Measurements from ENCODE around the gene IL36G.
A peak's percentile ranks its signal among the peaks of the same experiment; 100 is the strongest.
"Not testable (repeated sequence)": the region's sequence is repeated elsewhere in the genome, so short reads cannot be mapped to it uniquely, and the experiment has no call there.

IL36G gene

DNA sequence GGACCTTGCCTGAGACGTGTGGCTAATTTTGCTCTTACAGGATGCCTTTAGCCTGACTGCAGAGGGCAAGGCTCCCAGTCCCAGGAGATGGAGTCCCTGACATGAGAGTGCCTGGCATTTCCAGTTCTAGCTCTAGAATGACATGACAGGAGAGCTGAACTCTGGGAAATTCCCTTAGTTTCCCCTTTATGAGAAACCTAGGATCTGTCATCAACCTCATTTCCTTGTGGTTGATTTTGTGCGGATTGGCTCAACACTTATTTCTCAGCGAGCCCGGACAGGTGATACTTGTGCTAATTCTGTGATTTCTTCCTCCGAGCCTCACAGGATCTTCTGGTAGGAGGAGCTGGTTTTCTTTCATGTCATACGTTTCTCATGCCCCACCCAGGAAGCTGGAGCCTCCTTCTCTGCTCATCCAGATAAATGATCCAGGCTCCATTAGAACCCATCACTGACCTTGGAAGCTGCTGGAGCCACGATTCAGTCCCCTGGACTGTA, at the start of gene IL36G:
IL36G (plus strand) TSS at position 448 of the 498 bp plus-strand sequence. CDS start 633 bp downstream, outside the sequence.
- peak within 1 kb of the TSS in 1 of 7 experiments; percentile 4 for H3K4me3 ChIP-seq
- H3K27ac ChIP-seq, result peak within 1 kb of the TSS in 3 of 21 experiments; percentile 13 to 65 (median 54)

- Histone ChIP-seq H3K27ac (no peak overlapping the region), H3K4me3 (no peak overlapping the region)
These were observed 44.5 kb upstream of the IL36G start for GRCh38 chr2:112933261-112933660.

DNA sequence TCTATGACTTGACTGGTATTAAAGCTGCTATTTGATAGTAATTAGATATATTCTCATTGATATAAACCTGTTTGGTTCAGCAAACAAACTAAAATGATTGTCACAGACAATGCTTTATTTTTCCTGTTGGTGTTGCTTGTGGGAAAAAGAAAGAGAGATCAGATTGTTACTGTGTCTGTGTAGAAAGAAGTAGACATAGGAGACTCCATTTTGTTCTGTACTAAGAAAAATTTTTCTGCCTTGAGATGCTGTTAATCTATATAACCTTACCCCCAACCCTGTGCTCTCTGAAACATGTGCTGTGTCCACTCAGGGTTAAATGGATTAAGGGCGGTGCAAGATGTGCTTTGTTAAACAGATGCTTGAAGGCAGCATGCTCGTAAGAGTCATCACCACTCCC, 43.7 kb upstream of the IL36G start:
- H3K4me3 ChIP-seq, H3K27ac ChIP-seq: not testable (repeated sequence)

- peak overlapping the region in 1 of 21 experiments; percentile 24 for H3K27ac ChIP-seq
- no peak overlapping the region for H3K4me3 ChIP-seq
These were observed 40.9 kb upstream of the IL36G start for GRCh38 chr2:112936927-112937232.

GRCh38 chr2:112938904-112939303, 38.9 kb upstream of the IL36G start:
- H3K27ac ChIP-seq, result no peak overlapping the region
- H3K4me3 ChIP-seq, result no peak overlapping the region

- no peak overlapping the region for H3K4me3 ChIP-seq
- H3K27ac ChIP-seq, result no peak overlapping the region
These were observed 38.4 kb upstream of the IL36G start for GRCh38 chr2:112939425-112939824.

GRCh38 chr2:112940859-112941625, 36.8 kb upstream of the IL36G start:
- Histone ChIP-seq H3K27ac (no peak overlapping the region), H3K4me3 (no peak overlapping the region)

DNA sequence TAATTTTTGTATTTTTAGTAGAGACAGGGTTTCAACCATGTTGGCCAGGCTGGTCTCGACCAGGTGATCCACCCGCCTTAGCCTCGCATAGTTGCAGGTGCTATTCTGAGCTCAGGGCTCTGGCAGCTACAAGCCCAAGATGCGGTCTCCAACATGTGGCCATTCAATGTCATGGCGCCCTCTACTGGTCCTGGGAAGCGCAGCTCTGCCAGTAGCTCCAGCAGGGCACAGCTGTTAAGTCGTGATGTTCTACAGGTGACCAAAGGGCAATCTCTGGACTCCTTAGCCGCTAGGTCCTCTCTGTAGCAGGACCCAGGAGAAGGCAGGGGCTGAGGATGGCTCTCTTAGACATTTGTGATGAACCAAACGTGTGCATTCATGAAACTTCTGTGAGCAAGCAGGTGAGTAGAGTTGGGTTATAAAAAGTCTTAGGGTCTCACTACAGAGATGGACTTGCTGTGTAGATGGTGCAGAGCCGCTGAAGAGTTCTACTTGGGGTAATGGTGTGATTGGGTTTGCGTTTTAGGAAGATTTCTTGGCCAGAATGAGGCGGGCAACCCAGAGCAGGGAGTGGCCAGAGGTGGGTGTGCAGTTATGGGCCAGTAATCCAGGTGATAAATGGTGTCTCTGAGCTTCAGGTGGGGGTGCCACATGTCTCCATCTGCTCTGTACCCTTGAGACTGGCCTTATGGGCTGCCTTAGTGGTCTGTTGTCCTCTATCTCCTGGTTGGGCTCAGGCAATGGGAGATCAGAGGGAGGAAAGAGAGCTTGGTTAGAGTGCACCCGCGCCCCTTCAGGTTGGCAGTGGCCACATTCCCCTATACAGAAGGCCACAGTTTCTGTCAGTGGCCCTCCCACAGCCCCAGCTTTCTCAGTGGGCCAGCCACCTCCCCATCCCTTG, 35.8 kb upstream of the IL36G start:
- Histone ChIP-seq H3K27ac (no peak overlapping the region), H3K4me3 (no peak overlapping the region)

GRCh38 chr2:112942654-112943002, 35.2 kb upstream of the IL36G start:
- H3K27ac ChIP-seq, result no peak overlapping the region

GRCh38 chr2:112944971-112945370, 32.8 kb upstream of the IL36G start:
- Histone ChIP-seq H3K27ac (no peak overlapping the region), H3K4me3 (no peak overlapping the region)

More at GRCh38 chr2:112942654-112943002, 35.2 kb upstream of the IL36G start:
- H3K4me3 ChIP-seq, result no peak overlapping the region

DNA sequence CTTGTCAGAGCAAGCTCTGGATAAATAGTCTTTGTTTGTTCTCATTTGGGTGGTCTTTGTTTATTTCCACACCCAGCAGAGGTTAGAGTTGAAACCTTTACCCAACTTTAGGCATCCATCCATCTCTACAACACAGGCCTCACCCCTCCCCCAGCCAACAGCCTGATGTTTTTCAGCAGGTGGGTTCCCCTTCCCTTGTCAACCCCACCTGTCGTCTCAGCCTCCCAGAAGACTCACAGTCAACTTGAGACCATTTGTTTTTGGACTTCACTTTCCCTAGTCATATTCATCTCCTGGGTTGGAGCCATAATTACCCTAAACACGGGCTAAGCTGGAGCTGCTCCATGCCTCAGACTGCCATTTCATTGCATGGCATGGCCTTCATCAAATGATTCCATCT, 31.7 kb upstream of the IL36G start:
- no peak overlapping the region for H3K4me3 ChIP-seq
- no peak overlapping the region for H3K27ac ChIP-seq

DNA sequence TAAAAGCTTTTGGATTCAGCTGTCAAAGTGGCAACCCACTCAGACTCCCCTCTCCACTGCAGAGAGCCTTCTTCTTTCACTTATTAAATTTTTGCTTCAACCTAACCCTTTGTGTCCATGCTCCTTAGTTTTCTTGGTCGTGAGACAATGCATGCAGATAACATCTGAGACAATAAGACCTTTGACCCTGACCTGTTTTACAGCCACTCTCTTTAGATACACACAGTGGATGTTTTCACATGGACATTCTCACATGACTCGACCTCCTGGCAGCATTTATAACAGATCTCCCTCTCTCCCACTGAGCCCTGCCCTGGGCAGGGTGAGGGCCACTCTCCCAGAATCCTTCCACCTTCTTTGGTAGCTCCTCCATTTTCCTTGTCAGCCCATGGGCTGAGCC, 30.4 kb upstream of the IL36G start:
- H3K27ac ChIP-seq, result no peak overlapping the region
- H3K4me3 ChIP-seq, result no peak overlapping the region

- H3K27ac ChIP-seq, result no peak overlapping the region
- no peak overlapping the region for H3K4me3 ChIP-seq
These were observed 28.4 kb upstream of the IL36G start for GRCh38 chr2:112949456-112949855.

GRCh38 chr2:112954364-112954763, 23.4 kb upstream of the IL36G start:
- no peak overlapping the region for H3K27ac ChIP-seq
- H3K4me3 ChIP-seq, result no peak overlapping the region

- H3K27ac ChIP-seq, result no peak overlapping the region
- H3K4me3 ChIP-seq, result no peak overlapping the region
These were observed 20.3 kb upstream of the IL36G start for GRCh38 chr2:112957511-112957910.

GRCh38 chr2:112958428-112959108, 19.2 kb upstream of the IL36G start:
- H3K27ac ChIP-seq, result no peak overlapping the region
- no peak overlapping the region for H3K4me3 ChIP-seq

DNA sequence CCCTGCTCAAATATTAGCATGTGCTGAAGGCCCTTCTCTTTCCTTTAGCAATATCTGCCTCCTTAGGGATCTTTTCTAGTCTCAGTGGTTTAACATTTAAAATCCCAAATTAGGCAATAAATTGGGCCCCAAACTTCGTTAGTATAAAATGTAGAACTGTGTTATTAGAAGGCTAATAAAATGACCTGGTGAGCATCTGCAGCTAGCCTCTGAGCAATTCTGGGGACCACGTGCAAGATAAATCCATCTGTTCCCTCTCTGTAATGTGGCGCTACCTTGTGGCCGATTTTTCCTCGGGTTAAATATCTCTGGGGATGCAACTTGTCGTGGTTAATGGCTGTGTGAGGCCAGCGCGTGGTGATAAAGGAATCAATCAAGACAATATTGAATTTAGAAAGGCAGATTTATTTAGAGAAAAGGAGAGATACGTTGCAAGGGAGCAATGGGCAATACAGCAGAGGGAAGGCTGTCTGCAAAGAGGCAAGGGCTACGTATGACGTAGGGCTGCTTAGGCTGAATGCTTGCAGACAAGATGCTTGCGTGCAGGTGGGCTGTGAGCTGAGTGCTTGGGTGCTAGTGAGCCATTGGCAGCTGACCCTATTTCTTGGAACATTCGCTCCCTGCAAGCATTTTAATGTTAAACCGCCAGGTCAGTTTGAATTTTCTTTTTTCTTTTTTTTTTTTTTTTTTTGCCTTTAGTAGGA, 18.5 kb upstream of the IL36G start:
- Histone ChIP-seq H3K27ac (no peak overlapping the region), H3K4me3 (no peak overlapping the region)

DNA sequence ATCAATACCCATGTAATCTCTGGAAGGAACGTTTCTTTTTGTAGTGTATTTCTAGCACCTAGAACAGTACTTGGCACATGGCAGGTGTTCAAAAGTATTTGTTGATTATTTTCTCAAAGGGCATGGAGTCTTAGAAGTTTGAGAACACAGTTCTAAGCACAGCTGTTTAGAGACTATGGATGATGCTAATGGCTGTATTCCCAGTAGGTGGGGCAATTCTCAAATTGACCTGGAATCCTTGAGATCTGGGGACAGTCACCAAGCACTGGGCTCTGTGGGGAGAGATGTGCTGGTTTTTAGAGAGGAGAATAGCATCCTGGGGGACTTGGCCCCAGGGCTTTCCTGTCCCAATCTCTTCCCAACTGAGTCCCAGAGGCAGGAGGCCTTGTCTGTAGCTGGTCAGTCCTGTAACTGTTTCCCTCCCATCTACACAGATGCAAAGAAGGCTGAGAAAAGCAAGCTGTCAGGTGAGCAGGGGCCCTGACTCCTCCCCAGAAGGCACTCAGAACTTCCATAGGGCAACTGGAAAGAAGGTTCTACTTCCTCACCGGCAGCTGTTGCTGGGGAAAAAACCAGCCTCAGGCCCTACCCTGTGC, 17.5 kb upstream of the IL36G start:
- no peak overlapping the region for H3K4me3 ChIP-seq
- H3K27ac ChIP-seq, result no peak overlapping the region
